ENCODE data around the gene TMEM255A.

DNA sequence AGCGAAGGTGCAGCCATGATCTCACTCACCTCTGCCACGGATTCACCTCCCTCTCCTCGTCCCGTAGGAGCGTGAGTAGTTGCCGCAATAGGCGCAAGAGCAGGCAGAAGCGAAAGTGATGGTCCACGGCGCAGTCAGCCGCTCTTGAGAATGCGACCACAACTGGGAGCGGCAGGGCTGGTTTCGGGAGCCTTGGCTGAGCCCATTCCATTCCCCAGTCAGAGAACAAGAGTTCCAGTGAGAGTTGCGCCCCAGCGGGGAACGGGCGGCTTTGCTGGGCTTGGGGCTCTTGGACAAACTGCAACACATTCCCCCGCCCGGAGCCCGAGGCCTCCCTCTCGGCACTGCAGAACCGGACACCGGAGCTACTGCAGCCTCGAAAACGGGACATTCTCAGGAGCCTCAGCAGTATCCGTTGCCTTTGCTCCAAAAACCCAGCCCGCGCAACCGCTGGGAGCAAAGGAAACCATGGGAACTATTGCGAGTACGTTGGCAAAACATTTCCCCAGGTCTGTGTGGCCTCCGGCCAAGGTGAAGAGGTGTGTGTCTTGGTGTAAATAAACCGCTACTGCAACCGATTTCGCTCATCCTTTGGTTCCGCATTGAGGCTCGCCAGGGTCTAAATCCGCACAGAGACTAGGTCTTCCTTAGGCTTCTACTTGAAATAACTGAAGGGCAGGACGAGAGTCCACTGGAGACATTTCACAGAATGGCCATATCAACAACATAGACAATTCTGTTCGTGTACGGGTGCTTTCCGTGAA lies 66.3 kb downstream of the TMEM255A start:
- TF ChIP-seq CREB5 (CRISPR knock-in tag; IDR thresholded peaks at IDR 0.05; ENCODE audit: low read depth), result no peak
- no peak for TF ChIP-seq CSRNP3 (CRISPR knock-in tag; IDR thresholded peaks at IDR 0.05)
- TF ChIP-seq ISL1 (CRISPR knock-in tag; IDR thresholded peaks at IDR 0.05), result no peak
- TF ChIP-seq ZFP3 (CRISPR knock-in tag; IDR thresholded peaks at IDR 0.05), result no peak
- no peak for TF ChIP-seq POU6F1 (CRISPR knock-in tag; IDR thresholded peaks at IDR 0.05; ENCODE audit: borderline replicate concordance, low read depth)
- no peak for TF ChIP-seq OSR1 (CRISPR knock-in tag; IDR thresholded peaks at IDR 0.05)
- no peak for TF ChIP-seq ZC3H10 (CRISPR knock-in tag; IDR thresholded peaks at IDR 0.05)

Data from SK-N-SH treated with all-trans-retinoic acid at 6 μM for 48 hours (cell line).